GM21786 (cell line): ENCODE measurements around the gene PDS5A.
"Not testable (repeated sequence)": the region's sequence is repeated elsewhere in the genome, so short reads cannot be mapped to it uniquely, and the experiment has no call there.

Experiments
- ATAC-seq: cut with Tn5 transposase; IDR thresholded peaks from one replicate; pipeline ENCODE4 v1.9.1; 2021; ENCODE audit not compliant: unreplicated experiment

Gene PDS5A

DNA sequence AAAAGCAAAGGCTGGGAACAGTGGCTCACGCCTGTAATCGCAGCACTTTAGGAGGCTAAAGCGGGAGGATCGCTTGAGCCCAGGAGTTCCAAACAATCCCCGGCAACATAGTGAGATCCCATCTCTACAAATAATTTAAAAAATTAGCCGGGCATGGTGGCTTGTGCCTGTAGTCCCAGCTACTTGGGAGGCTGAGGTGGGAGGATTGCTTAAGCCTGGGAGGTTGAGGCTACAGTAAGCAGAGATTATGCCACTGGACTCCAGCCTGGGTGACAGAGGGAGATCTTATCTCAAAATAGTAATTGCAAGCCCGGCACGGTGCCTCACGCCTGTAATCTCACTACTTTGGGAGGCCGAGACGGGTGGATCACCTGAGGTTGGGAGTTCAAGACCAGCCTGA lies 139.3 kb downstream of the PDS5A start:
- not testable (repeated sequence) for ATAC-seq

DNA sequence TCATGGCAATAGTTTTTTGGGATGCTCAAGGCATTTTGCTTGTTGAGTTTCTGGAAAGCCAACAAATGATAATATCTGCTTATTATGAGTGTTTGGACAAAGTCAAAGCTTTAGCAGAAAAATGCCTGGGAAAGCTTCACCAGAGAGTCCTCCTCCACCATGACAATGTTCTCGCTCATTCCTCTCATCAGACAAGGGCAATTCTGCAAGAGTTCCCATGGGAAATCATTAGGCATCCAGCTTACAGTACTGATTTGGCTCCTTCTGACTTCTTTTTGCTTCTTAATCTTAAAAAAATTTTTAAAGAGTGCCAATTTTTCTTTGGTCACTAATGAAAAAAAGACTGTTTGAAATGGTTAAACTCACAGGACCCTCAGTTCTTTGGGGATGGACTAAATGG lies 143.4 kb downstream of the PDS5A start:
- ATAC-seq = no peak

DNA sequence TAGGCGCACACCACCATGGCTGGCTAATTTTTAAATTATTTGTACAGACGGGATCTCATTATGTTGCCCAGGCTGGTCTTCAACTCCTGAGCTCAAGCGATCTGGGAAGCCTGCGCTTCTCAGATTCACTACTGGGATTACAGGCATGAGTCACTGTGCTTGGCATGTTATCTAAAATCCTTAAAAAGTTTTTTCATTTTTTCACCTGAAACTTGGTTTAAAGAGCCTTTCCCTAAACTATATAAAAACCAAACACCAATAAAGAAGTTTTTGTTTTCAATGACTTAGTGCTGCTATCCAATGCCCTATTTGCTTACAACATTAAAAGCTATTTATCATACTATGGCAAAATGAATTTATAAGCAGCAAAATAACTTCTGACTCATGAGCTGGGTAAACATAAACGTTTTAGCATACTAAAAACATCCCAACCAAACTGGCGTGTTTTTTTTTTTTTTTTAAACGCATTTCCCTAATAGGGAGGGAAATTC lies 151.9 kb downstream of the PDS5A start:
- no peak for ATAC-seq

DNA sequence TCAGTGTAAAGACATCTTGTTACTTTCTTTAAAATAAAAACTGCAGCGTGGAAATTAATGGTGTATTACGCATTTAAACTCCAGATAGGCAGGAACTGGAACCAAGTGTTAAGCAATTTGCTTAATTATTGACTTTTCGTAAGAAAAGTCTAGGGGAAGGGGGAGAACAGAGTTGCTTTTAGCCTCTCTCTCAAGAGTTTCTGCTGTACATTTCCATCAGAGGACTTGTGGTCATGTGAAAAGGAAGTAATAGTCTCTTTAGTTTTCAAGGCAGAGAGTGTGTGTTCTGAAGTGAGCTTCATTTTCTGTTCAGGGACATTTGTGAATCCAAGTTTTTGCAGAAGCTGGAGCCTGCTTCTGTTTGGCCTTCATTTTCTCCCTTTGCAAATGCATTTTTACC lies 152.6 kb downstream of the PDS5A start:
- no peak for ATAC-seq

DNA sequence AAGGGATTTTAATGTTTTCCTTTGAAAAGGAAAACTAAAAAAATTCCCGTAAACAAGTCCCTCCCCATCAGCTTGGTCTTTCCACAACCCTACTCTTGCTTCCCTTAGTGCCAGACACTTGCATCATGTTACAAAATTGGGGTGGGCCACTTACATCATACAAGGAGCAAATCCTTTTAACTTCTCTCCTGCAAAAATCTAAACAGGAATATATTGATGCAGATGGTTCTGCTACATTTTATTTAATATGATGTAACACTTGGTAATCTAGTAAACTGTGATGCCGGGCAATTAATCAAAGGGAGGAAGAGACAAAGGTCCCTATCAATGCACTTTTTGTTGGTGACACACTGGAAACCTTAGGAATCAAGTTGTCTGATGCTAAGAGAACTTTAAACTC lies 154.5 kb downstream of the PDS5A start:
- no peak for ATAC-seq

DNA sequence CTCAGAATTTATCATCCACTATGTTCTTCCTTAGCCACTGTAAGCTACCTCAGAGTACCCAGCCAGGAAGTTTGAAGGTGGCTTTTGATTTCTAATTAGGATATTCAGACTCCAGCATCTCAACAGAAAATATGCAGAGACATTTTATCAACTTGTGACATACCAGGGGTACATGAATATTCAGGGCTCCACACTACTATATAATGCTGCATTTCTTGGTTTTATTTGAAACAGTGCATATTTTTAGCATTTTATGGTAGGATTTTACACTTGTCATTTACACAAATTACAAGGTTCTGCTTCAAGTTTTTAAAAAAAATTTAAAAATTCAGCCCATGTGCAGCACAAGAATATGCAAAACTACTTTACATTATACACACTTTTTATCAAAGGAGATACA lies 155.0 kb downstream of the PDS5A start:
- no peak for ATAC-seq

DNA sequence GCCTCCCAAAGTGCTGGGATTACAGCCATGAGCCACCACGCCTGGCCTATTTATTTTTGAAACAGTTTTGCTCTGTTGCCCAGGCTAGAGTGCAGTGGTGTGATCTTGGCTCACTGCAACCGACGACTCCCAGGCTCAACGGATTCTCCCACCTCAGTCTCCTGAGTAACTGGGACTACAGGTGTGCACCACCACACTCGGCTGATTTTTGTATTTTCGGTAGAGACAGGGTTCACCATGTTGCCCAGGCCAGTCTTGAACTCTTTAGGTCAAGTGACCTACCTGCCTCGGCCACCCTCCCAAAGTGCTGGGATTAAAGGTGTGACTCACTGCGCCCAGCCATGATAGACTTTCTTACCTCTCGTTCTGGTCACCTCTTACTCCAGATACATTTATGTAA lies 155.8 kb downstream of the PDS5A start:
- ATAC-seq = no peak

DNA sequence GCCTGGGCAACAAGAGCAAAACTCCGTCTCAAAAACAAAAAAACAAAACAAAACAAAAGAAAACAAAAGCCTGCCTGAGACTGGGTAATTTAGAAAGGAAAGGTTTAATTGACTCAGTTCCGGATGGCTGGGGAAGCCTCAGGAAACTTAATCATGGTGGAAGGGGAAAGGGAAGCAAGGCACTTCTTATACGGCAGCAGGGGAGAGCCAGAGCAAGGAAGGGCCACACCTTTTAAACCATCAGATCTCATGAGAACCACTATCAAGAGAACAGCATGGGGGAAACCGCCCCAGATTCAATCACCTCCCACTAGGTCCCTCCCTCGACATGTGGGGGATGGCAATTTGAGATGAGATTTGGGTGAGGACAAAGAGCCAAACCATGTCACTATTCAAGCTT lies 157.5 kb downstream of the PDS5A start:
- ATAC-seq = no peak

DNA sequence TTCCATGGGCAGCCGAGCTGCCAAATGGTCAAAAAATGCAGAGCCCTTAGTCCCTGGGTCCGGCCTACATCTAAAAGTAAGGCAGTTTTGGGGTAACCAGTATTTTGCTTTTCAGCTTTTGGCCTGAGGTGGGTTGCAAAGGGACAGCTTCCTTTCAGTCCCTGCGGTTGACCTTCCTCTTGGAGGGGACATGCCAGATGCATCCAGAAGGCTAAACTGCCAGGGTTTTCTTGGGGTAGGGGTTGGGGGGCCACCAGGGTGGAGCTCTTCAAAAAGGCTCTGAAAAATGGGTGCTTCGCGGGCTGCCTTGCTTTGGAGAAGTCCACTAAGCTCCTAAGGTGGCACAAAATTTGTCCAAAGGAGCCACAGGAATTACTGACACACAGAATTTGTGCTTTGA lies 159.1 kb downstream of the PDS5A start:
- no peak for ATAC-seq

DNA sequence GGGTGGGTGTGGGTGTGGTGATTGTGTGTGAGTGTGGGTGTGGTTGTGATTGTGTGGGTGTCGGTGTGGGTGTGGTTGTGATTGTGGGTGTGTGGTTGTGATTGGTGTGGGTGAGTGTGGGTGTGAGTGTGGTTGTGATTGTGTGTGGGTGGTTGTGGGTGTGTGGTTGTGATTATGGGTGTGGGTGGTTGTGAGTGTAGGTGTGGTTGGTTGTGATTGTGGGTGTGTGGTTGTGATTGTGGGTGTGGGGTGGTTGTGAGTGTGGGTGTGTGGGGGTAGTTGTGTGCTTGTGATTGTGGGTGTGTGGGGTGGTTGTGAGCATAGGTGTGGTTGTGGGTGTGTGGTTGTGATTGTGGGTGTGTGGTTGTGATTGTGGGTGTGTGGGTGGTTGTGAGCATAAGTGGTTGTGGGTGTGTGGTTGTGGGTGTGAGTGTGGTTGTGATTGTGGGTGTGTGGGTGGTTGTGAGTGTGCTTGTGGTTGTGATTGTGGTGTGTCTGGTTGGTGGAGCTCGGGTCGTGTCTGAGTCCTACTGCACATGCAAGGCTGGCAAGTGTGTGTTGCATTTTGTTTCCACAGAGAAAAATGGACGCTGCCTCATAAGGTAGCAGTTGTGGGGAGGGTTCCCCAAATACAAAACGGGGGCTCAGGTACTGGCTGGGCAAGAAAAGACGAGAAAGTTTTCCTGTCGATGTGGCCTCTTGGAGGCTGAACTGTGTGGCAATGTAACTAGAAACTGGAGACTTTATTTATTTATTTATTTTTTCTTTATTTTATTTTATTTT lies 163.1 kb downstream of the PDS5A start:
- ATAC-seq = no peak

DNA sequence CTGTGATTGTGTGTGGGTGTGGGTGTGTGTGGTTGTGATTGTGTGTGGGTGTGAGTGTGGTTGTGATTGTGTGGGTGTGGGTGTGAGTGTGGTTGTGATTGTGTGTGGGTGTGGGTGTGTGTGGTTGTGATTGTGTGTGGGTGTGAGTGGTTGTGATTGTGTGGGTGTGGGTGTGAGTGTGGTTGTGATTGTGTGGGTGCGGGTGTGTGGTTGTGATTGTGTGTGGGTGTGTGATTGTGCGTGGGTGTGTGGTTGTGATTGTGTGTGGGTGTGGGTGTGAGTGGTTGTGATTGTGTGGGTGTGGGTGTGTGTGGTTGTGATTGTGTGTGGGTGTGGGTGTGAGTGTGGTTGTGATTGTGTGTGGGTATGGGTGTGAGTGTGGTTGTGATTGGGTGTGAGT lies 163.9 kb downstream of the PDS5A start:
- not testable (repeated sequence) for ATAC-seq

DNA sequence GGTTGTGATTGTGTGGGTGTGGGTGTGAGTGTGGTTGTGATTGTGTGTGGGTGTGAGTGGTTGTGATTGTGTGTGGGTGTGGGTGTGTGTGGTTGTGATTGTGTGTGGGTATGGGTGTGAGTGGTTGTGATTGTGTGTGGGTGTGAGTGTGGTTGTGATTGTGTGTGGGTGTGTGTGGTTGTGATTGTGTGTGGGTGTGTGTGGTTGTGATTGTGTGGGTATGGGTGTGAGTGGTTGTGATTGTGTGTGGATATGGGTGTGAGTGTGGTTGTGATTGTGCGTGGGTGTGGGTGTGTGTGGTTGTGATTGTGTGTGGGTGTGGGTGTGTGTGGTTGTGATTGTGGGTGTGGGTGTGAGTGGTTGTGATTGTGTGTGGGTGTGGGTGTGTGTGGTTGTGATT lies 164.7 kb downstream of the PDS5A start:
- ATAC-seq = not testable (repeated sequence)

DNA sequence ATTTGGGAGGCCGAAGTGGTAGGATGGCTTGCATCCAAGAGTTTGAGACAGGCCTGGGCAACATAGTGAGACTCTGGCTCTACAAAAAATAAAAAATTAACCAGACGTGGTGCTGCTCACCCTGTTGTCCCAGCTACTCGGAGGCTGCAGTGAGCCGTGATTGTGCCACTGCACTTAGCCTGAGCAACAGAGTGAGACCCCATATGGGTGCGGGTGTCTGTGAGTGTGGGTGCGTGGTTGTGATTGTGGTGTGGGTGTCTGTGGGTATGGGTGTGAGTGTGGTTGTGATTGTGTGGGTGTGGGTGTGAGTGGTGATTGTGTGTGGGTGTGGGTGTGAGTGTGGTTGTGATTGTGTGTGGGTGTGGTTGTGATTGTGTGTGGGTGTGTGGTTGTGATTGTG lies 165.2 kb downstream of the PDS5A start:
- no peak for ATAC-seq

DNA sequence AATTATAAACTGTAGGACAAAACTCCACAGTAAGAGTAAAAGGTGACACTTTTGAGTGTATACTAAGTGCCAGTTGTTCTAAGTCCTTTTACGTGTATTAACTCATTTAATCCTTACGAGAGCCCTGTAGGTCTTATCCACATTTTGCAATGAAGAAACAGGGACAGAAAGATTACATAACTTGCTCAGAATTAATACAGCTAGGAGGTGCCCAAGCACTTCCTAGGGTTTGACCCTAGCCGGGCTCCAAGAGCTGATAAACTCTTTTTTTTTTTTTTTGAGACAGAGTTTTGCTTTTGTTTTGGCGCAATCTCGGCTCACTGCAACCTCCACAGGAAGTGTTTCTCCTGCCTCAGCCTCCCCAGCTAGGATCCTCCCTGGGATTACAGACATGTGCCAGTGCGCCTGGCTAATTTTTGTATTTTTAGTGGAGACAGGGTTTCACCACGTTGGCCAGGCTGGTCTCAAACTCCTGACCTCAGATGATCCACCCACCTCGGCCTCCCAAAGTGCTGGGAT lies 169.4 kb downstream of the PDS5A start:
- no peak for ATAC-seq

DNA sequence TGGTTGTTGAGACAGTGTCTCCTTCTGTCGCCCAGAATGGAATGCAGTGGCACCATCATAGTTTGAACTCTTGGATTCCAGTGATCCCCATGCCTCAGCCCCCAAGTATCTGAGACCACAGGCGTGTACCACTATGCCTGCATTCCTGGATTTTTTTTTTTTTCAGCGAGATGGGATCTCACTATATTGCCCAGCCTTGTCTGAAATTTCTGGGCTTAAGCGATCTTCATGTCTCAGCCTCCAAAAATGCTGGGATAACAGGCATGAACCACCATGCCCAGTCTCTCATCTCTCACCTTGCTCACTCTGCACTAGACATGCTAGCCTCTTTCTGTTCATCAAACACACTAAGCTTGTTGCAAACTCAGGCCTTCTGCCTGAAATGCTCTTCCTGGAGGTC lies 175.7 kb downstream of the PDS5A start:
- ATAC-seq = no peak

DNA sequence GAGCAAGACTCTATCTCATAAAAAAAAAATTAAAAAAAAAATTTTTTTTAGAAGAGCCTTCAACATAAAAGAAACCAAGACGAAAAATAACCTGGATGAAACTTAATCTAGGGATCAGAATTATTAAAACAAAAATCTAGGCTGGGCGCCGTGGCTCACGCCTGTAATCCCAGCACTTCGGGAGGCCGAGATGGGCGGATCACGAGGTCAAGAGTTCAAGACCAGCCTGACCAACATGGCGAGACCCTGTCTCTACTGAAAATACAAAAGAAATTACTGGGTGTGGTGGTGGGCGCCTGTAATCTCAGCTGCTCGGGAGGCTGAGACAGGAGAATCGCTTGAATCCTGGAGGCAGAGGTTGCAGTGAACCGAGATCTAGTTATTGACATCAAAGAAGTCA lies 184.7 kb downstream of the PDS5A start:
- not testable (repeated sequence) for ATAC-seq

DNA sequence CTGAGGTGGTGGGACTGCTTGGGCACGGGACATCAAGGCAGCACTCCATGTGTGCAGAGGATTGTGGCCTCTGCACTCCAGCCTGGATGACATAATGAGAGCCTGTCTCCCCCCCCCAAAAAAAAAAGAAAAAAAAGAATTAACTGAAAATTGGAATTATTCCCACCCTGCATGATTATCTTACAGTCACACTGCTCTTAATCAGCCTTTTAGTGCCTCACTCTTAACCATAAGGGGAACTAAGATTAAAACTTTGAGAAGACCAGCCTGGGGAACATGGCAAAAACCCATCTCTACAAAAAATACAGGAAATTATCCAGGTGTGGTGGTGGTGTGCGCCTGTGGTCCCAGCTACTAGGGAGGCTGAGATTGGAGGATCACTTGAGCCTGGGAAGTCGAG lies 185.2 kb downstream of the PDS5A start:
- no peak for ATAC-seq

DNA sequence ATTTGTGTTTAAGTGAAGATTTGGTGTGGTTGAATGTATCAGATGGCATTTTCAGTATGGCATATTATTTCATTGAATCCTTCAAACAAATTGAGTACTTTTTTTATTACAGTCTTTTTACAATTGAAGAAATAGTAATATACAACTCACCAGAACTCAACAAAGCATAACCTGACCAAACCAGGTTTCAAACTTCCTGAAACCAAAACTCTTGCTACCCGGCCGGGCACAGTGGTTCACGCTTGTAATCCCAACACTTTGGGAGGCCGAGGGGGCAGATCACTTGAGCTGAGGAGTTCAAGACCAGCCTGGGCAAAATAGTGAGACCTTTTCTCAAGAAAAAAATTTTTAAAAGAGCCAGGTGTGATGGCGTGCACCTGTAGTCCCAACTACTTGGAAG lies 185.6 kb downstream of the PDS5A start:
- ATAC-seq = no peak

DNA sequence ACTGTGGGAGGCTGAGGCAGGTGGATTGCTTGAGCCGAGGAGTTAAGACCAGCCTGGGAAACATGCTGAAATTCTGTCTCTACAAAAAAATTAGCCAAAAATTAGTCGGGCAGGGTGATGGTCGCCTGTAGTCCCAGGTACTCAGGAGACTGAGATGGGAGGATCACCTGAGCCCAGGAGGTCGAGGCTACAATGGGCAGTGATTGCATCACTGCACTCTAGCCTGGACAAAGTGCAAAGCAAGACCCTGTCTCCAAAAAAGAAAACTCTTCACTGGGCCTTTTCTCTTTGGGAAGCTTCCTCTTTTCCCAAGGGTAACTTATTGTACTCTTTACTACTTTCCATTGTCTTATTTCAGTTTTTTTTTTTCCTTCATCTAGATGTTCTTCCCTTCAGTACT lies 190.9 kb downstream of the PDS5A start:
- no peak for ATAC-seq

DNA sequence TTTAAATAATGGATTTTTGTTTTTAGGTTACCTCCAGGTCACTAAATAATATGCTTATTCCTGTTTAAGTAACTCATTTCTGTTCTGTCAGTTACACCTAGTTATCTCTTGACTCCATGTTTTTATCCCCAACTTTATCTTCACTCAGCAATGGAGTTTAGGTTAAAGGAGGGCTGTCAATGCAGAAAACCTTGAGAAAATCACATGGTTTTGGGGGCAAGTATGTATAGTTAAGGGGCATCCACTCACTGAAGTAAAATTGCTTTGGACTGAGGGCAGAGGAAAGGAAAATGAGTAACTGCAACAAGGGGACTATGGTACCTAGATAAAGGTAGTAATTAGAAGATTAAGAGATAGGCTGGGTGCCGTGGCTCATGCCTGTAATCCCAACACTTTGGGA lies 192.6 kb downstream of the PDS5A start:
- no peak for ATAC-seq

DNA sequence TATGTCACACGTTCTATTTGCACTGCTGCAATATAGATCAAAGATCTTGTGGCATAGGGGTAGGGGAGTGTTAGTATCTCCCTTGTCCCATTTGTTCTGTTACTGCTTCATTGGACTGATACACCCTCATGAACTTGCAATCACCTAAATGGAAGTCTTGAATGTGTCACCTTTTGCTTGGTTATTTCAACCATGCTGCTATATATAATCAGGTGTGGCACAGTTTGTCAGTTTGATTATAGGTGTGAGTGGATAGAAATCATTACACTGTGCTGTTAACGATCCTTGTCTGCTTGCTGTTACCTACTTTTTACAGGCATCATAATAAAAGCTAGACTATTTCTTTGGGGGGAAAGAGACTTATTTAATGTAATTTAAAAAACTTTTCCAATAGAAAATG lies 195.7 kb downstream of the PDS5A start:
- not testable (repeated sequence) for ATAC-seq
